HepG2 (cell line): ENCODE measurements around the gene EPHX1. TPM values are rescaled to one million over a fixed set of nuclear protein-coding genes. Genes with fewer than 3 reads are reported as not detected.

ENCODE experiments used
- ATAC-seq: fragments of 200-7000 bp; cut with Tn5 transposase; 3 replicates; pipeline ENCODE4 v1.9.1; 2020; ENCODE audit warnings: mild to moderate bottlenecking, moderate library complexity
- BruUV-seq: library from RNA; stranded (reverse); fragments of 400-500 nt; replicated peaks from 2 replicates; lab custom pipeline; 2021; lab: Mats Ljungman, UMichigan
- CTCF ChIA-PET: fragments of 300-600 bp; formaldehyde crosslinking; extraction: SDS; loops from one replicate; lab custom pipeline; 2021; ENCODE audit warnings: low total read pairs, inconsistent platforms, low intra/inter-chr PET ratio; lab: Yijun Ruan, JAX
- POLR2A ChIA-PET: fragments of 350-600 bp; sonication (Branson Sonifier 250); formaldehyde crosslinking; loops from one replicate; lab custom pipeline; 2020; ENCODE audit warnings: antibody characterized with exemption, inconsistent platforms; lab: Yijun Ruan, JAX
- DNase-seq: peaks from one replicate; pipeline ENCODE4 v3.0.0-alpha.2; 2015; ENCODE audit warnings: low spot score
- FAIRE-seq: peaks from 3 replicates; lab custom pipeline; 2011; peaks lifted over from hg19 to GRCh38; lab: Jason Lieb, UNC
- H2AFZ ChIP-seq: one replicate; pipeline ENCODE4 v1.6.1; 2011; ENCODE audit warnings: low read length, inconsistent platforms
- H3K27ac ChIP-seq: fragments of 300-600 bp; 3 replicates; pipeline ENCODE4 v1.8.0; 2011; ENCODE audit warnings: mixed run types, mild to moderate bottlenecking, mixed read lengths, low read length, inconsistent platforms; ENCODE audit not compliant: insufficient read depth; ENCODE audit errors: extremely low read length
- H3K27me3 ChIP-seq, 2 experiments: fragments of 200-600 bp in 1 of 2; 2 replicates in 1 of 2; 3 replicates in 1 of 2; pipeline versions ENCODE4 v1.6.0 to v1.8.0; 2011; ENCODE audit warnings: low read length in 2 of 2, mild to moderate bottlenecking in 2 of 2, moderate library complexity in 2 of 2, inconsistent platforms in 1 of 2; ENCODE audit not compliant: insufficient read depth in 2 of 2, control insufficient read depth in 1 of 2
- H3K36me3 ChIP-seq, 2 experiments: fragments of 200-600 bp in 1 of 2; replicated peaks in 1 of 2; 2 replicates in 1 of 2; 3 replicates in 1 of 2; pipeline versions ENCODE4 v1.5.1 to v1.8.0; 2011; ENCODE audit warnings: low read length in 2 of 2, inconsistent platforms in 1 of 2; ENCODE audit not compliant: insufficient read depth in 2 of 2, control insufficient read depth in 1 of 2
- H3K4me1 ChIP-seq: 2 replicates; pipeline ENCODE4 v1.5.1; 2012; ENCODE audit warnings: low read length, inconsistent platforms; ENCODE audit not compliant: insufficient read depth
- H3K4me2 ChIP-seq: 2 replicates; pipeline ENCODE4 v1.6.0; 2011; ENCODE audit warnings: low read depth, low read length, inconsistent platforms
- H3K4me3 ChIP-seq, 3 experiments: fragments of 200-600 bp in 1 of 3; sonication (generic), shearing (Covaris generic) in 1 of 3; replicated peaks in 1 of 3; 2 replicates each; pipeline ENCODE4 v1.5.1; 2011 to 2016; ENCODE audit warnings: low read length in 3 of 3, inconsistent platforms in 2 of 3, low read depth in 2 of 3, mild to moderate bottlenecking in 2 of 3, control low read depth in 1 of 3, mixed read lengths in 1 of 3; ENCODE audit not compliant: insufficient read depth in 1 of 3
- H3K79me2 ChIP-seq: one replicate; pipeline ENCODE4 v1.6.1; 2011; ENCODE audit warnings: low read length, inconsistent platforms; ENCODE audit not compliant: insufficient read depth
- H3K9ac ChIP-seq: 2 replicates; pipeline ENCODE4 v1.6.0; 2011; ENCODE audit warnings: mild to moderate bottlenecking, low read depth, low read length, inconsistent platforms; ENCODE audit not compliant: insufficient read depth
- H3K9me3 ChIP-seq: 2 replicates; pipeline ENCODE4 v1.5.1; 2012; ENCODE audit warnings: mild to moderate bottlenecking, low read length
- H4K20me1 ChIP-seq: 2 replicates; pipeline ENCODE4 v1.6.0; 2011; ENCODE audit warnings: inconsistent platforms, mild to moderate bottlenecking, low read length, moderate library complexity; ENCODE audit not compliant: insufficient read depth
- MAFK ChIP-seq, 2 experiments: IDR thresholded peaks in 1 of 2; conservative IDR thresholded peaks in 1 of 2; 2 replicates each; pipeline ENCODE4 v1.6.1; 2011; ENCODE audit warnings: improper control_type of control experiment in 2 of 2, low read length in 2 of 2
- POLR2AphosphoS2 ChIP-seq: IDR thresholded peaks from 2 replicates; pipeline ENCODE4 v1.6.1; 2011; ENCODE audit warnings: low read depth, low read length, improper control_type of control experiment
- SP5 ChIP-seq: IDR thresholded peaks from 2 replicates; pipeline ENCODE4 v1.6.1; 2016; ENCODE audit warnings: low read depth, borderline replicate concordance
- TFE3 ChIP-seq: IDR thresholded peaks from 2 replicates; pipeline ENCODE4 v1.6.1; 2016
- TRIM22 ChIP-seq: fragments of 450-650 bp; IDR thresholded peaks from 2 replicates; pipeline ENCODE4 v1.6.1; 2017
- ZBTB38 ChIP-seq: sonication (generic); formaldehyde crosslinking; IDR thresholded peaks from 2 replicates; pipeline ENCODE4 v1.5.1; 2020; ENCODE audit warnings: mild to moderate bottlenecking, missing genetic modification reagents
- ZNF44 ChIP-seq: sonication (generic); formaldehyde crosslinking; IDR thresholded peaks from 2 replicates; pipeline ENCODE4 v1.5.1; 2020; ENCODE audit warnings: mild to moderate bottlenecking, missing genetic modification reagents
- ZNF629 ChIP-seq: sonication (generic); formaldehyde crosslinking; conservative IDR thresholded peaks from 2 replicates; pipeline ENCODE4 v1.5.0; 2020; ENCODE audit warnings: missing genetic modification reagents
- ZSCAN25 ChIP-seq: sonication (generic); formaldehyde crosslinking; IDR thresholded peaks from 2 replicates; pipeline ENCODE4 v1.8.0; 2022; ENCODE audit warnings: mild to moderate bottlenecking, missing genetic modification reagents
- whole genome bisulfite sequencing: methylation state at CpG from one replicate; pipeline ENCODE4 v1.1.6; 2017; ENCODE audit warnings: low lambda C conversion rate; 5-methylcytosine and 5-hydroxymethylcytosine counted together
- in situ Hi-C: cut with HindIII; loops from 2 replicates; pipeline ENCODE4 v1.10.0; 2017; ENCODE audit warnings: low pct_unique_long_range_greater_than_20kb; ENCODE audit not compliant: extremely low pct_ligation_motif_present
- intact Hi-C: fragments of 100-400 bp; cut with micrococcal nuclease; formaldehyde crosslinking; loops from one replicate; pipeline ENCODE4 v1.10.0; 2022; ENCODE audit not compliant: unreplicated experiment
- polyA plus RNA-seq, 8 experiments: library from polyadenylated mRNA; depleted of rRNA in 3 of 8; stranded (reverse) in 7 of 8; unstranded in 1 of 8; fragments of >200 nt; fragmentation: Illumina TruSeq in 4 of 8; extraction: Trizol in 4 of 8; gene quantifications; 2 replicates each; pipeline versions ENCODE4 v1.2.1 to v1.2.3, GENCODE V29; 2011 to 2016; ENCODE audit warnings: low read depth in 4 of 8, missing spikeins in 1 of 8, mixed read lengths in 1 of 8; ENCODE audit not compliant: insufficient read depth in 1 of 8
- total RNA-seq, 5 experiments: library from RNA; depleted of rRNA; stranded (reverse); fragments of >200 nt; fragmentation: Illumina TruSeq; extraction: Trizol; gene quantifications; 2 replicates each; pipeline ENCODE4 v1.2.3, GENCODE V29; 2016; ENCODE audit warnings: low read depth in 1 of 5

EPHX1 gene
- total and polyA plus RNA-seq, 2 of the 13 experiments (the other 11 are each of a cell fraction or from before 2014, with no cell fraction given) = 27.7 to 36.5 TPM

GRCh38 chr1:225860876-225861441 lies 51.0 kb downstream of the EPHX1 start:
- BruUV-seq = no TSS peak
- H3K9me3 ChIP-seq = no peaks in the 10 kb centered on the region
- intact Hi-C loops = no loop called here
- POLR2A ChIA-PET = interaction anchor here (1.7 kb wide), 1 partner anchor 21 kb away, joined by 4 read pairs; the partner anchor contains the start of gene TMEM63A
- WGBS = 98% methylated on average over 7 of the region's 7 CpGs
- TF ChIP-seq TRIM22 = no peak
- no peak for TF ChIP-seq SP5 (CRISPR knock-in tag)
- no peak for TF ChIP-seq TFE3 (CRISPR knock-in tag)
- TF ChIP-seq ZSCAN25 = no peak
- no peak for TF ChIP-seq POLR2AphosphoS2
- TF ChIP-seq MAFK (conservative IDR thresholded peaks at IDR 0.05 in 1 of 2, IDR thresholded peaks at IDR 0.05 in 1 of 2; ENCODE audit: low read length in 2 of 2) = no peak
- TF ChIP-seq ZBTB38 (CRISPR knock-in tag) = no peak
- TF ChIP-seq ZNF629 (CRISPR knock-in tag) = peak; percentile 71
- no peak for TF ChIP-seq ZNF44 (CRISPR knock-in tag)
- TF ChIP-seq, all 625 proteins: peak for 1
- H3K27me3 ChIP-seq = no peaks in the 10 kb centered on the region
- peaks cover 12% of the 10 kb centered on the region for H3K4me1 ChIP-seq
- CTCF ChIA-PET = no interaction called here
- H3K4me2 ChIP-seq = no peak overlapping the region
- no peak overlapping the region for H3K4me3 ChIP-seq
- H3K9ac ChIP-seq = no peak overlapping the region
- no peak for FAIRE-seq
- no peak for DNase-seq
- in situ Hi-C loops = no loop called here
- H2AFZ ChIP-seq = no peak overlapping the region
- ATAC-seq = no peak
- H4K20me1 ChIP-seq = no peaks in the 10 kb centered on the region
- no peaks in the 10 kb centered on the region for H3K79me2 ChIP-seq
- H3K27ac ChIP-seq = no peak overlapping the region
- H3K36me3 ChIP-seq = peaks cover 28 to 68% of the 10 kb centered on the region in 2 experiments; a peak in 4 of 5 replicates
